Calu3 (cell line): ENCODE measurements around the gene PAX8. TPM values are rescaled to one million over a fixed set of nuclear protein-coding genes. Genes with fewer than 3 reads are reported as not detected.

Source experiments
- BruUV-seq: library from RNA; stranded (reverse); fragments of 400-500 nt; replicated peaks from 2 replicates; lab custom pipeline; 2021; lab: Mats Ljungman, UMichigan
- CTCF ChIA-PET: fragments of 300-600 bp; sonication (Branson Sonifier 250); formaldehyde crosslinking; loops from one replicate; lab custom pipeline; 2022; ENCODE audit warnings: antibody characterized with exemption; lab: Charles Lee
- DNase-seq: peaks from one replicate; pipeline ENCODE4 v3.0.0; 2022
- H3K27ac Mint-ChIP-seq: one replicate; pipeline ENCODE4 v1.8.0; 2022; ENCODE audit warnings: mixed read lengths; ENCODE audit not compliant: unreplicated experiment
- H3K27me3 Mint-ChIP-seq: one replicate; pipeline ENCODE4 v1.8.0; 2022; ENCODE audit warnings: mixed read lengths; ENCODE audit not compliant: unreplicated experiment
- H3K36me3 Mint-ChIP-seq: one replicate; pipeline ENCODE4 v1.8.0; 2022; ENCODE audit warnings: mild to moderate bottlenecking, moderate library complexity, mixed read lengths; ENCODE audit not compliant: insufficient read depth, unreplicated experiment
- H3K4me1 Mint-ChIP-seq: one replicate; pipeline ENCODE4 v1.8.0; 2022; ENCODE audit warnings: mild to moderate bottlenecking, low read depth, mixed read lengths; ENCODE audit not compliant: unreplicated experiment
- H3K4me3 Mint-ChIP-seq: one replicate; pipeline ENCODE4 v1.8.0; 2022; ENCODE audit warnings: mild to moderate bottlenecking, low read depth, moderate library complexity, mixed read lengths; ENCODE audit not compliant: unreplicated experiment
- H3K9me3 Mint-ChIP-seq: one replicate; pipeline ENCODE4 v1.8.0; 2022; ENCODE audit warnings: low read depth, mixed read lengths; ENCODE audit not compliant: unreplicated experiment
- intact Hi-C: fragments of 100-400 bp; cut with micrococcal nuclease; formaldehyde crosslinking; loops from one replicate; pipeline ENCODE4 v1.10.0; 2022; ENCODE audit not compliant: unreplicated experiment
- total RNA-seq: library from RNA; stranded (reverse); gene quantifications from 2 replicates; pipeline ENCODE4 v1.2.3, GENCODE V29; 2022
- TF ChIP-seq, protein P1 (sequence below): fragments of 200-600 bp; IDR thresholded peaks from one replicate; pipeline ENCODE4 v1.8.0; 2022; ENCODE audit warnings: antibody characterized with exemption; ENCODE audit not compliant: unreplicated experiment

Gene PAX8
- total RNA-seq, 1 experiment from 2014 or later = 12.2 TPM

DNA sequence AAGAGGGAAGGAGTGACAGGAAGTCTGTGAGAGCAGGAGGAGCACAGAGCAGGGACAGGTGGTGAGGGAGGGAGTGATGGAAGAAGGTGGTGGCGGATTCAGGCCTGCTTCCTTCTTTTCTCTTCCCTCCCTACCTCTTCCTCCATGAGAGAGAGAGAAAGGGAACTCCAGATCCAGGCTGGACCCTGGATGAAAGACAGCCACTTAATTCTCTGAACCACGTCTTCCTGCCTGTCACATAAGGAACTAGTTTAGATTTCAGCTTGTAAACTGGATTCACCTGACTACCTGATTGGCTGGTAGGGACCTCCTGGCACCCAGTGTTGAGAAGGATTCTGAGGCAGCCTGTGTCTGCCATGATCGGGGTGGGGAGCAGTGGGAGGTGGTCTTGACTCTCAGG lies 48.9 kb downstream of the PAX8 start:
- TF ChIP-seq, protein P1, sequence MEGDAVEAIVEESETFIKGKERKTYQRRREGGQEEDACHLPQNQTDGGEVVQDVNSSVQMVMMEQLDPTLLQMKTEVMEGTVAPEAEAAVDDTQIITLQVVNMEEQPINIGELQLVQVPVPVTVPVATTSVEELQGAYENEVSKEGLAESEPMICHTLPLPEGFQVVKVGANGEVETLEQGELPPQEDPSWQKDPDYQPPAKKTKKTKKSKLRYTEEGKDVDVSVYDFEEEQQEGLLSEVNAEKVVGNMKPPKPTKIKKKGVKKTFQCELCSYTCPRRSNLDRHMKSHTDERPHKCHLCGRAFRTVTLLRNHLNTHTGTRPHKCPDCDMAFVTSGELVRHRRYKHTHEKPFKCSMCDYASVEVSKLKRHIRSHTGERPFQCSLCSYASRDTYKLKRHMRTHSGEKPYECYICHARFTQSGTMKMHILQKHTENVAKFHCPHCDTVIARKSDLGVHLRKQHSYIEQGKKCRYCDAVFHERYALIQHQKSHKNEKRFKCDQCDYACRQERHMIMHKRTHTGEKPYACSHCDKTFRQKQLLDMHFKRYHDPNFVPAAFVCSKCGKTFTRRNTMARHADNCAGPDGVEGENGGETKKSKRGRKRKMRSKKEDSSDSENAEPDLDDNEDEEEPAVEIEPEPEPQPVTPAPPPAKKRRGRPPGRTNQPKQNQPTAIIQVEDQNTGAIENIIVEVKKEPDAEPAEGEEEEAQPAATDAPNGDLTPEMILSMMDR = no peak
- Mint-ChIP-seq H3K4me3 (no peak overlapping the region), H3K27me3 (no peaks in the 10 kb centered on the region), H3K9me3 (no peaks in the 10 kb centered on the region), H3K4me1 (peaks cover 32% of the 10 kb centered on the region), H3K36me3 (peaks cover 12% of the 10 kb centered on the region), H3K27ac (no peak overlapping the region)
- DNase-seq = no peak
- CTCF ChIA-PET = no interaction called here
- no TSS peak for BruUV-seq
- intact Hi-C loops = no loop called here

DNA sequence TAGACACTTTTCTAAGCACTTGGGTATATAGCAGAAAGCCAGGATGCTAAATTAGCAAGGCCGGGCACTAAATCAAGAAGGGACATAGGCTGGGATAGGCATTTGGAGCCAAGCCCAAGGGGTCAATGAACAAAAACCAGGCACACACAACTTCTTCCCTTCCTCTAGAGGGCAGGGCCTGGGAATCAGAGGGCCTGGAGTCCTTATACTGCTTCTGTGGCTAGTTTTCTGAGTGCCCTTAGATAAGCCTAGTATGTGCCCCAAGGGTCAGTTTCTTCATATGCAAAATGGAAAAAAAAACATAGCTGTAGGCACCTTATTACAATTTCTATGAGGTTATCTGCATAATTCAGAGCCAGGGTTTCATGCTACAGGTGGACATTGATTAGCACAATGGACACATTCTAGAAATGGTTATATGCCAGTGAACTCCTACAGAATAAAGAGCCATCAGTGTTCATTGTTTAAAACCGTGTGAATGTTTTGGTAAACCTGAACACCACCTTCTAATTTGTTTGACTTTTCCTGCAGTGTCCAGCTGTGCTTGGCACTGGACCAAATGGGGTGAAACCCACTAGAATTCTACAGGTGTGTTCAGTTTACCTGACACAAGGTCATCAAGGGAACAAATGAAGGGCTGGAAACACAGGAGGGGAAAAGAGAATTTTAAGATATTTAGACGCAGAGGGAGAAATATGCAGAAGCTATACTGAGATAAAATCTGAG lies 49.6 kb downstream of the PAX8 start:
- H3K27ac Mint-ChIP-seq = no peak overlapping the region
- no TSS peak for BruUV-seq
- CTCF ChIA-PET = no interaction called here

DNA sequence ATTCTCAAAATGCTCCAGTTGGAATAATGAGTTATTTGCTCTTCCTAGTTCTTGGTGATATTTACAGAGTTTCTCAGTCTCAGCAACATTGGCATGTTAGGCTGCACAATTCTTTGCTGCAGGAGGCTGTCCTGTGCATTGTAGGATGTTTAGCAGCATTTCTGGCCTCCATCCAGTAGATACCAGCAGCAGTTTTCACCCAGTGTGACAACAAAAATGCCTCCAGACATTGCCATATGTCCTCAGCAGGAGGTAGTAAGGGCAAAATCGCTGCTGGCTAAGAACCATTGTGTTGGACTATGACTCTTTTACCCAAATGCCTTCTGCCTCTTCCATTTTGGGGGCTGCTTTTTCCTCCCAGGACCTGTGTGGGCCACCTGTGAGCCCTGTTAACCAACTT lies 50.4 kb downstream of the PAX8 start:
- Mint-ChIP-seq H3K36me3 (peaks cover 5% of the 10 kb centered on the region), H3K27ac (no peak overlapping the region), H3K4me1 (peaks cover 29% of the 10 kb centered on the region), H3K27me3 (no peaks in the 10 kb centered on the region), H3K4me3 (no peak overlapping the region), H3K9me3 (no peaks in the 10 kb centered on the region)
- TF ChIP-seq, protein P1 = no peak
- intact Hi-C loops = no loop called here
- CTCF ChIA-PET = no interaction called here
- BruUV-seq = no TSS peak
- no peak for DNase-seq

More for the DNA sequence above, 49.6 kb downstream of the PAX8 start:
- TF ChIP-seq, protein P1 = no peak
- Mint-ChIP-seq H3K4me1 (peaks cover 29% of the 10 kb centered on the region), H3K9me3 (no peaks in the 10 kb centered on the region), H3K4me3 (no peak overlapping the region), H3K27me3 (no peaks in the 10 kb centered on the region), H3K36me3 (peaks cover 10% of the 10 kb centered on the region)
- intact Hi-C loops = no loop called here
- no peak for DNase-seq

DNA sequence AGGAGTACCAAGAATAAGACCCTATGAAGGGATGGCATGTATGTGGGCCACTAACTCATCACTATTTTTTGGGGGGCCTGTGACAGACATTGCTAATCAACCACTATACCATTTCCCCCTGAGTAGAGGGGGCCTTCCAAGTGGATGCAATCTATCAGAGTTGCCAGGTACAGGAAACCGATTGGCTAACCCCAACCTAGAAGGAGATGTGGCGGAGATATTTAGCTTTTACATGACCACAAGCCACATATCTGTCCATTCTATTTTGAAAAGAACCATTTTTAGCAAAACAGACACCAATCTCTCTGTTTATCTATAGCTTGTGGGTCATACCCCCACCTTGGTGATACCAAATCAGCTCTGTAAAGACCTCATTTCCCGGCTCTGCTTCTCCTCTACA lies 51.0 kb downstream of the PAX8 start:
- intact Hi-C loops = no loop called here
- CTCF ChIA-PET = no interaction called here
- BruUV-seq = no TSS peak
- DNase-seq = no peak
- Mint-ChIP-seq H3K27me3 (no peaks in the 10 kb centered on the region), H3K9me3 (no peaks in the 10 kb centered on the region), H3K36me3 (peaks cover 5% of the 10 kb centered on the region), H3K4me1 (peaks cover 29% of the 10 kb centered on the region), H3K27ac (no peak overlapping the region), H3K4me3 (no peak overlapping the region)
- TF ChIP-seq, protein P1 = no peak
